ENCODE measurements around the gene CHCHD1.
A peak's percentile ranks its signal among the peaks of the same experiment; 100 is the strongest.
"Not testable (repeated sequence)": the region's sequence is repeated elsewhere in the genome, so short reads cannot be mapped to it uniquely, and the experiment has no call there.

Gene CHCHD1

GRCh38 chr10:73781879-73782748 is at the start of gene CHCHD1:
Gene CHCHD1 (plus strand): TSS chr10:73782048. CDS start chr10:73782076, 28 bp downstream.
- peak; percentile 80 for DNase-seq (ENCODE audit: low read depth)

GRCh38 chr10:73732426-73732825 is 49.4 kb upstream of the CHCHD1 start:
- no peak for DNase-seq (ENCODE audit: low read depth)

GRCh38 chr10:73732931-73733623 is 48.8 kb upstream of the CHCHD1 start:
- DNase-seq (ENCODE audit: low read depth) = no peak

GRCh38 chr10:73734028-73734720 is 47.7 kb upstream of the CHCHD1 start:
- DNase-seq (ENCODE audit: low read depth) = no peak

- DNase-seq (ENCODE audit: low read depth) = no peak
Measured at GRCh38 chr10:73734796-73735305, 47.0 kb upstream of the CHCHD1 start.

GRCh38 chr10:73740501-73741254 is 41.2 kb upstream of the CHCHD1 start:
- not testable (repeated sequence) for DNase-seq (ENCODE audit: low read depth)

- DNase-seq (ENCODE audit: low read depth) = no peak
Measured at GRCh38 chr10:73742454-73742734, 39.5 kb upstream of the CHCHD1 start.

GRCh38 chr10:73743327-73743904 is 38.4 kb upstream of the CHCHD1 start:
- no peak for DNase-seq (ENCODE audit: low read depth)

GRCh38 chr10:73743905-73744663 is 37.8 kb upstream of the CHCHD1 start, which contains the start of gene SEC24C:
Gene SEC24C (plus strand): TSS chr10:73744372. CDS start chr10:73746833, 2,461 bp downstream.
- peak; percentile 87 for DNase-seq (ENCODE audit: low read depth)

GRCh38 chr10:73744664-73744975 is 37.2 kb upstream of the CHCHD1 start:
- DNase-seq (ENCODE audit: low read depth) = peak; percentile 25

- no peak for DNase-seq (ENCODE audit: low read depth)
Measured at GRCh38 chr10:73746721-73747120, 35.1 kb upstream of the CHCHD1 start.

- DNase-seq (ENCODE audit: low read depth) = no peak
Measured at GRCh38 chr10:73750819-73751218, 31.0 kb upstream of the CHCHD1 start.

GRCh38 chr10:73756183-73756582 is 25.7 kb upstream of the CHCHD1 start:
- DNase-seq (ENCODE audit: low read depth) = no peak

GRCh38 chr10:73758704-73759511 is 22.9 kb upstream of the CHCHD1 start:
- DNase-seq (ENCODE audit: low read depth) = no peak

- no peak for DNase-seq (ENCODE audit: low read depth)
Measured at GRCh38 chr10:73759512-73760115, 22.2 kb upstream of the CHCHD1 start.

GRCh38 chr10:73761781-73762180 is 20.1 kb upstream of the CHCHD1 start:
- DNase-seq (ENCODE audit: low read depth) = no peak

GRCh38 chr10:73762915-73763314 is 18.9 kb upstream of the CHCHD1 start:
- DNase-seq (ENCODE audit: low read depth) = no peak

- no peak for DNase-seq (ENCODE audit: low read depth)
Measured at GRCh38 chr10:73763343-73763742, 18.5 kb upstream of the CHCHD1 start.

GRCh38 chr10:73765066-73765465 is 16.8 kb upstream of the CHCHD1 start:
- no peak for DNase-seq (ENCODE audit: low read depth)

GRCh38 chr10:73768881-73769280 is 13.0 kb upstream of the CHCHD1 start:
- DNase-seq (ENCODE audit: low read depth) = no peak
